Stomach (tissue), 4 donors: ENCODE results near the gene ACP6.

Experiments used
- CTCF ChIP-seq, 7 experiments: fragments of 450-650 bp in 4 of 7; fragments of 200-600 bp in 3 of 7; sonication (generic) in 3 of 7; IDR thresholded peaks; one replicate each; pipeline ENCODE4 v1.5.1; 2016 to 2019; ENCODE audit warnings: antibody characterized with exemption in 7 of 7, control low read depth in 2 of 7, mild to moderate bottlenecking in 1 of 7
- EP300 ChIP-seq: sonication (generic); formaldehyde crosslinking; IDR thresholded peaks from one replicate; pipeline ENCODE4 v1.6.1; 2017; ENCODE audit warnings: antibody characterized with exemption
- POLR2A ChIP-seq, 4 donors: fragments of 450-650 bp; IDR thresholded peaks; one replicate each; pipeline ENCODE4 v1.6.1; 2016; ENCODE audit warnings: antibody characterized with exemption in 4 of 4, control low read depth in 2 of 4, mild to moderate bottlenecking in 1 of 4, moderate library complexity in 1 of 4
- POLR2AphosphoS5 ChIP-seq, 3 donors: sonication (generic); formaldehyde crosslinking; IDR thresholded peaks; one replicate each; pipeline ENCODE4 v1.6.1; 2016; ENCODE audit warnings: antibody characterized with exemption in 3 of 3

DNA sequence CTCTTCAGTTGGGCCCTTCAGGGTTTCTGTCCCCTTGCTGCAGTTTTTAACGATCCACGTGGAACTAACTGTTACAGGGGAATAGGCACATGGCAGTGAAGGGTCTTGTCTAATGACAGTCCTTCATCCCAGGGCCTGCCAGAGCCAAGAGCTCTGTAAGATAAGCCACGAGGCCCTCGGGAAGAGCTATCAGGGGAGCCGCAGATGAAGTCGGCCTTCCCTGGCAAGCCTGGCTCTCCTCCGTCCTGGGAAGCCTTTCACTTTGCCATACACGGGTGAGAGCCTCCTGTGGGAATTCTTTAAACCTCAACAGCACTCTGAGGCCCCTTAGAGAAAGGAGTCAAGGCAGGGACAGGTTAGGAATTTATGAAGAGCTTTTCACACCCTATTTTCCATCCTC lies 29.0 kb downstream of the ACP6 start:
- TF ChIP-seq POLR2AphosphoS5 (IDR thresholded peaks at IDR 0.05): no peak
- no peak for TF ChIP-seq CTCF (IDR thresholded peaks at IDR 0.05)
- TF ChIP-seq EP300: no peak
- TF ChIP-seq POLR2A (IDR thresholded peaks at IDR 0.05): no peak
